Ammon's horn (tissue), 1 donor: ENCODE measurements around the gene FILIP1L.

Experiments
- DNase-seq: peaks from one replicate; pipeline ENCODE4 v3.0.0-alpha.2; 2016; ENCODE audit warnings: low spot score

Gene FILIP1L

DNA sequence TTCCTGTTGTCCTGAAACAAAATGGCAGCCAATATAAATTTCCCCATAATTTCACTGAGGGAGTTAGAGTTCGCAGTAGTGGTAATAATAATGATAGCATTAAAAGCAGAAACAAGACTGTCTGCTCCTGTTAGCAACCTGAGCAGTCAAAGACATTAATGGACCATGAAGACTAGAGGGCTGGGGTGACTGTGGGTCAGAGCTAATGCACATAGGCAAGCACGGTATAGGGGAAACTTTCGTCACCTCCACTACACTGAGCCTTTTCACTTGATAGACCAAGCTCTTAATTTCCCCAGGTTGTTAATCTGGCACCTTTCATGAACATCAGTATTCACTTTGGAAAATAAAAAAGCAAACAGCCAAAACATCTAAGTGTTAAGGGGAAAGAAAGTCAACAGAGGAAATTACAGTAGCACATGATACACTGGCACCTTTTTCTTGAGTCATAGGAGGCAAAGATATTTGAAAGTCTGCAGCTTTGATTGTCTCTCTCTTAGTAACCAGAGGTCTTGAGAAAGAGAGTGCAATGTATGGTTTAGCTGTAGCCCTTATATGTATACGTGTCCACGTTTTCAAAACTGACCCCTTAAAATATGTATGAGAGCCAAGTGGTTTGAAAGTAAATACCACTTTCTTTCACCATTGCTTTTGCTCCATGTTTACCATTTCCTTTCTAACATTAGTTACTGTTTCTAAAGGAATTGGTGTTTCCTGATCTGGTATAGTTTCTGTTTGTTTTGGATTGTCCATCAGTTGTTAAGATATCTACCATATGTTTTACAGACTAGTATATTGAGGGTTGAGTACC is 104.8 kb downstream of the FILIP1L start:
- DNase-seq: no peak

GRCh38 chr3:100008081-100008698 is 106.1 kb downstream of the FILIP1L start:
- no peak for DNase-seq

DNA sequence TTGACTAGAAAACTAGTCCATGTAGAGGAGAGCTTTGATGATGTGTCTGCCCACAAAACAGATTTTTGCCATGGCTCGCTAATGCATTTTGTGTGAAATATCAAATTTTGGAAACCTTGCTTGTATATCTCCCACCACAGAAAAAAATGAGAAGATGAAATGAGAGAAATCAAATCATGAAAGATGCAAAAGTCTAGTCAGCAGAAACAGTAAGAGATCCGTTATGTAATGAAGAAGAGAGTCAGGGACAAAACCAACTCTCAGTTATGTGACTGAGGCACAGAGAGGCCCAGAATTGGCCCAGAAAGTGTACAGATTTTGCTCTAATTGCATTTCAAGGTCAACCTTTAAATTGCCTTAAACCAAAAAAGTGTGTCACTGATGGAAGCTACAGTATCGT is 107.0 kb downstream of the FILIP1L start:
- no peak for DNase-seq

- DNase-seq: no peak
These were observed 107.6 kb downstream of the FILIP1L start for GRCh38 chr3:100006570-100007271.

DNA sequence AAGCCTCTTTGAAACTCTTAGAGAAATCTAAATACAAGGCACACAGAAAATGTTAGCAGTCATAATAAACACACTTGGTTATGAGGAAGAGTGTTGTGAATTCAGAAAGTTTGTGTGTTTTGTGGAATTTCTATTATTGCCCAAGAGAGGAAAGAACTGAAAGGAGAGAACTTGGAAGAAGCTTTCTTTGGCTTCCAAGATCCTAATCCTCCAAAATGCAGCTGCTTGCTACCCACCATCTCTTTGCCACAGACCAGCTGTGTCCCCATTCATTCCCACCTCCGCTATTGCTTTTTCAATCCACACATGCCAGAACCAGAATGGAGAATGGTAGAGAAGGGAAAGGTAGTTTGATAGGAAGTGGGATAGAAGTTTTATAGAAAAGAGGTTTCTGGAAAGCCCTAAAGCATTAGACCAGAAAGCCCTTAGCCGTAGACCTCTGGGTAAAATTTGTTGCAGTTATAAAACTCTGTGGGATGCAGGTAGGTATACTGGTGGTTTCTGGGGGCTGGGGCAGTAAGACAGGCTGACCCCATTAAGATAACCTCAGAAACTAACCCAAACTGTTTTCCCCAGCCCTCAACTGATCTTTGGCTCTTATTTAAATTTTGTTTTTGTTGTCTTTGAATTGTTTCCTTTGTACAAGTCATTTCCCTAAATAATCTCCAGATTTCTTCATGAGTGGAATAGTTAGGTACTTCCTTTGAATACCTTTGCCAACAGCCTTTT is 108.5 kb downstream of the FILIP1L start:
- DNase-seq: no peak

DNA sequence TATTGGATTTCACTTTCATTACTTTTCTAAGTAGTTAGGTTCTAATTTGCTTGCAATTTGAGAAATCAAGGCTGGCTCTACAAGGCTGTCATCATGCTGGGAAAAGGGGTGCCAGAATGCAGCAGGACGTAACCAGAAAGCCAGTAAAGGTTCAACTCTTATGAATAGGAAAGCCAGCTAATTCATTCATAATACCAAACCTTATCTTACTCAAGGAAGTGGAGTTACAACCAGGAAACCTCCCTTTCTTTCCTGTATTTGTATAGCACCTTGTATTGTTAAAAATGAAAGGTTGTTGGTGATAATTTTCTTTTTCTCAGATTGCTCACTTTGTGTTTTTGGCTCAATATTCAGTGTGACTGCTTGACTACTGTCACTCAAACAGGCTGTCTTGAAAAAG is 109.4 kb downstream of the FILIP1L start:
- DNase-seq: no peak

- DNase-seq: no peak
These were observed 110.4 kb downstream of the FILIP1L start for GRCh38 chr3:100003609-100004503.

DNA sequence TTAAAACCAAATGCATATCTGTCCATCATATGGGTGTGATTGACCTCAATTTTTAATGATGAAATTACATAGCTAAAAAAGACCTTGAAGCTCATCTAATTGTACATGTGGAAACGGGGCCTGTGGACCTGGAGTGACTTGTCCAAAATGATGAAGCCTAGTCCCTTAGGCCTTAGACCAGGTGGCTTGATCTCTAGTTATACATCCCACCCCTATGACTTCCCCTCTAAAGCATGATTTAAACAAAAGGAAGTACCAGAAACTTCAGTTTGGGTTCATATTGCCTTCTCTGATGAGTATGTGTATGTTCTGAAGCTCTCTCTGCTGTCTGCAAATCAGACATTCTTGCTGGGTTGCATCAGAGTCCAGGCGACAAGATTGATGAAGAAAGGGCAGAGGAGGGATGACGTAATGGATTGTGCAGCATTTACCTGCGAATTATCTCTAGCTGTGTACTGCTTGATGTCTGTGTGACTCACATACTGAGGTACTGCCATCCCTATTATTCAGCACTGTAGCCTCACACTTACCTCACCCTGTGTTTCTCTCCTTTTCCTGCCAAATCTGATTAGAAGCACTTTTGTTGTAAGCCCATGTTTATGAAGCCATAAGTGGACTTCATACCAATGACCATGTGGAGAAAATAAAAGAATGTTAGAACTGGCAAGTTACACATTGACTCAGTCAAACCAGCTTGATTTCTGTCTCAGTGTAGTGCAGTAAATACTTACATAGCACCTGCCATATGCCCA is 111.5 kb downstream of the FILIP1L start:
- DNase-seq: no peak

DNA sequence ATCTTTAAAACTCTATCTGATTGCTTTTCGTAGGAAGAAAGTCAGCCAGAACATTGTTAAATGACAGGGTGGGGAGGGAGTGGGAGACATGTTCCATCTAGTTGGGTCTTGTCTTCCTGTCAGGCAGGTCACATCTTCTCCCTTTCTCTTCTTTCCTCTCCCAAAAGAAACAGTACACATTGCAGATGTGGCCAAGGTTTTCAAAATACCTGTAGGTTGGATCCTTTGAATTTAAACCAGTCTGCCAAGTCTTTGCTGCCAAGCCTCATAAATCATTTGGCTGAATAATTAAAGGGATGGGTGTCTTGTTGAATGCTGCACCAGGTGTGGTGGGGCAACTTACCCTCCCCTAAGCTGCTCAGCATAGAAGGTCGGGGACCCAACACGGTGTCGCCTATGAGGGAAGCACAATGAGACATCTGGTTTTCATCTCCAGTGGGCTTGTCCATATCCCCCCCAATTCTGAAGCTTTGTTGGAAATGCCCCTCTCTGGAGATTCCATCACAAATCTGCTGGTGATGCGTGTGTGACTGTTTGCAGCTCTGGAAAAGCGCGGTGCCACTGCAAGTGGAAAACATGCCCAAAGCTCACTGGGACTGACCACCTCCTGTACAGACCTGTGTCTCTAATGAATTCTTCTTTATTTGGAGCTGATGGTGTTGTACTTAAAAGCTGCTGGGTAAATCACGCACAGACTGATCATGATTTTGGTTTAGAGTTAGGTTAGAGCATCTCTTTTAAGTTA is 112.6 kb downstream of the FILIP1L start:
- no peak for DNase-seq

GRCh38 chr3:100001083-100001482 is 113.2 kb downstream of the FILIP1L start:
- no peak for DNase-seq

GRCh38 chr3:99999536-99999935 is 114.8 kb downstream of the FILIP1L start:
- no peak for DNase-seq

DNA sequence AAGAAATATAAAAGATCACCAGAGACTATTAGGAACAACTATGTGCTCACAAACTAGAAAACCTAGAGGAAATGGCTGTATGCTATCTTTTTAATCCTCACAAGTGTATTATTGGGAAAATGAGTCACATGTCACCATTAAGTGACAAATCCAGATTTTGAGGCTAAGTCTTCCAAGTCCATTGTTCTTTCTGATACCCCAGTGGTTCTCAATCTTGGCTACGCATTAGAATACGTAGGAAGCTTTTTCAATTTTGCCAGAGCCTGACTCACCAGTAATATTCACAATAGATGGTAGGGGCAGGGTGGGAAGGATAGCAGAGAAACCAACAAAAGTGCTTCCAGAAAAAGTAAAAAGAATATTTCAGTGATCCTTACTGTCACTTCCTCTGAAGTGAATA is 117.0 kb downstream of the FILIP1L start:
- no peak for DNase-seq

- no peak for DNase-seq
These were observed 124.1 kb downstream of the FILIP1L start for GRCh38 chr3:99990179-99990578.

DNA sequence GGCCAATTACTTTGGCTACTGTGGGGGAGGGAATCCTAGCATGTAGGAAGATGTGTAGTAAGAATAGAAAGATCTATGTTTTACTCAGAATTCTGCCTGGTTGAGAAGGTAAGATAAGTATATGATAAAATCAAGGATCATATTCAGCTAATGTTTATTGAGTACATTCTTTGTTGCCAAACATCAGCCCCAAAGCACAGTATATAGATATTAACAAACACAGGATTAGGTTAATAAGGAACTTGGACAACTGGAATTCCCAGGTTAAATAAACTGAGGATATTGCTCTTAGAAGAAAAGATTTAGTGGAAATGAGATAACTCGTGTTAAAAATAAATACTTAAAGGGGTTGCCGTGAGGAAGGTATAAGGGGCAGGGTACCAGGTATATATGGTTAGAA is 129.6 kb downstream of the FILIP1L start:
- no peak for DNase-seq

- DNase-seq: no peak
These were observed 130.2 kb downstream of the FILIP1L start for GRCh38 chr3:99984139-99984538.

DNA sequence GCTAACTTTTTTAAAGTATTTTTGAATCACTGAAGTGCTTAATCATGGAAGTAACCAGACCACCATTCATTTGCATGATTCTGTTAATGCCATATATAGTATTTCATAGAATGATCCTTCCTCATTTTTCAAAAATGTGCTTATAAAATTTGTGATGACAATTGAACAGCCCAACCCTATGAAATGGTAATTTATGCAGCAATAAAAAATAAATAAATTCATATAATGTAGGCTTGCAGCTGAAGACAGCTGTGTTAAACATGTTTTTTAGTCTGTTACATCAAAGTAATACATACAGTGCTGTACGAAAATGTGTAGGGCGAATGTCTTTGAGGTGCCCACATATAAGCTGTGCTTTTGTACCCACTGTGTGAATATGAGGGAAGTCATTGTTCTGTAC is 131.7 kb downstream of the FILIP1L start:
- no peak for DNase-seq

GRCh38 chr3:99981138-99981537 is 133.2 kb downstream of the FILIP1L start:
- DNase-seq: no peak

- no peak for DNase-seq
These were observed 133.7 kb downstream of the FILIP1L start for GRCh38 chr3:99980606-99981005.

DNA sequence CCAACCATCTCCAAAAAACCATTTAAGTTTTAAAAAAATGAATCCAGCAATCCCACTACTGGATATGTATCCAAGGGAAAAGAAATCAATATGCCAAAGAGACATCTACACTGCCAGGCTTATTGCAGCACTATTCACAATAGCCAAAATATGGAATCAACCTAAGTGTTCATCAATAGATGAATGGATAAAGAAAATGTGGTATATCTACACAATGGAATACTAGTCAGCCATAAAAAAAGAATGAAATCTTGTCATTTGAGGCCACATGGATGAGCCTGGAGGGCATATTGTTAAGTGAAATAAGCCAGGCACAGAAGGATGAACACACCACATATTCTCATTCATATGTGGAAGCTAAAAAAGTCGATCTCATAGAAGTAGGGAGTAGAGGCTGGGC is 136.1 kb downstream of the FILIP1L start:
- DNase-seq: no peak

- DNase-seq: no peak
These were observed 137.7 kb downstream of the FILIP1L start for GRCh38 chr3:99976584-99976983.
